Stimulated activated CD8-positive, alpha-beta memory T cell treated with anti-CD3 and anti-CD28 coated beads, Interleukin-7, amount 100 ng/mL, for 48 hours (primary cell): ENCODE data around the gene IMMP2L.

Experiments used
- DNase-seq, 2 donors: peaks; one replicate each; pipeline ENCODE4 v3.0.0-alpha.2; 2020; ENCODE audit warnings: low read depth in 1 of 2; ENCODE audit errors: extremely low read depth in 1 of 2

The IMMP2L gene

DNA sequence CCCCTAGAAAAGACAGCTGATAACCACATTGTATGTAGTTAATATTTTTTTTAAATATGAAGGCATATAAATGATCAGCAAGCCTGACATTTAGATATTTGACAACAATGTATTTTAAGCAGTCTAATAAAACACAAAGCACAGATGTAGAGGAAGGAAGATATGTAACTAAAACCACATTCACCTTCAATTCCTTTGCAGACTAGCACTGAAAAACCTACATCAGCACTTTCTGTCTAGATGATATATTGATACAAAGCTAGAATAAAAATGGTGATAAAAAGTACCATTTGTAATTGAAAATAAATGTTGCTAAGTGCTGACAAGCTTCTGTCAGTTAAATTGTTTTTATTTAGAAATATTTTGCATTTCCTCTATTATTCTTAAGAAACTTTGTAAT lies 153.6 kb downstream of the IMMP2L start:
- DNase-seq: no peak

DNA sequence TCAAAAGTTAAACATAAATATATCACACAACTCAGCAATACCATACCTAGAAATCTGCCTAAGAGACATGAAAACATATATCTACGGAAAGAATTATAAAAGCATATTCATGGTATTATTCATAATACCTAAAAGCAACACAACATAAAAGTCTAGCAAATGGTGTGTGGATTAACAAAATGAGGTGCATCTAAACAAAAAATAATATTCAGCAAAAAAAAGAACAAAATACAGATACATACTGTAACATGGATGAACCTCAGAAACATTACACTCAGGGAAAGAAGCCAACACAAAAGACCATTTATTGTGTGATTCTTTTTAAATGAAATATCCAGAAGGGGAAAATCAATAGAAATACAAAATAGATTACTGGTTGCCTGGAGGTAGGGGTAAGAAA lies 155.0 kb downstream of the IMMP2L start:
- DNase-seq: no peak

DNA sequence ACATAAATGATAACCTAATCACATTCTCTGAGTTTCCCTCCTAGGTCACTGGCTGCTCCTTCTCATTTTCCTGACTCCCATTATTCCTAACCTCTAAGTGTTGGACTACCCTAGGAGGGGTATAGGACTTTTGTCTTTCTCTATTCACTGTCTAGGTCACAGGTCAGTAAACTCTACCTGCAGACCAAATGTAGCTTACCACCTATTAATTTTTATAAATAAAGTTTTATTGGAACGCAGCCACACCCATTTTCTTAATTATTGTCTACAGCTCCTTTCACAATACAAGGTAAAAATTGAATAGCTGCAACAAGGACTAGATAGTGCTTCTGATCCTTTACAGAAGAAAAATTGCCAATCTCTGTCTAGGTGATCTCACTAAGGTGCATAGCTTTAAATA lies 156.7 kb downstream of the IMMP2L start:
- DNase-seq: no peak

DNA sequence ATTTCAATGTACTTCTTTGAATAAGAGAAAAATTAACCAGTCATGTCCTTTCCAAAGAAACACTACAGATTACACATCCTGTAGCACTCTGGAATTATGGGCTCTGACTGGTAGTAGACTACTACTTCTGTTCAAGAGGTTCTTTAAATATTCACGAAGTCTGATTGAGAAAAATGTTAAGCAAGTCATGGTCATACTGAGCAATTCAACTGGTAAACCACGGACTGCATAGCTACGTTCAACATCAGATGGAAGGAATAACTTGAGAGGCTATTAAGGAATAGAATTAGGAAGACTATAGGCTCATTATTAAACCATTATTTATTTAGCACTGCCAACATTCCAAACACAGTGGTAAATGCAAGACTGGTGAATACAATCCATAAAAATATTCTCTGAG lies 160.8 kb downstream of the IMMP2L start:
- no peak for DNase-seq

DNA sequence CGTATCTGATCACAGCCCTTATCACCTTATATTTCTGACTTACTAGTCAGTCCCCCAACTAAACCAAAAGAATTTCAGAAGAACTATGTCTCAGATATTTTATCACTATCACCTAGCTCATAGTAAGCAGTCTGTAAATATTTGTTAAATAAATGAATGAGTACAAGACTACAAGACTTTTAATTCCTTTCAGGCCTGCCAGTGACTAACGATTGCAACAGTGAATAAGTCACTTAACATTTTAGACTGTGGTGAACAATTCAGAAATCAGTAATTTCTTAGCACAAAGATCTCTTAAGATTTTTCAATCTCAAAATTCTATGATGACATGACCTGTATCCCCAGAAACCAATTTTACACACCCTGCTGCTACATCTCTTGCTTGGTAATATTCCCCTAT lies 162.2 kb downstream of the IMMP2L start:
- no peak for DNase-seq

DNA sequence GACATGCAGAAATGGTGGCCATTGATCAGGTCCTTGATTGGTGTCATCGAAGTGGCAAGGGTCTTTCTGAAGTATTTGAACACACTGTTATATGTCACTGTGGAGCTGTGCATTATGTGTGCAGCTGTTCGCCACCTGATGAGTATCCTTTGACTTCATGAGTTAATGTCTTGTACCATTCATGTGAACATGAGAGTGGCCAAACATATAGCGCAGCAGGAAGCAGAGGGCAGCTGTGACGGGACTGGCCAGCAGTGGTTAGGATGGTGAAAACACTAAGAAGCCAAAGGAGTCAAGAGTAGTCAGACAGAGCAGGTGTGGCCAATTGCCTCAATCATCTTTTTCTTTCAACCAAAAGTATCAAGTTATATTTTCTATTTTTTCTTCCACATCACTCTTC lies 167.4 kb downstream of the IMMP2L start:
- DNase-seq: no peak

DNA sequence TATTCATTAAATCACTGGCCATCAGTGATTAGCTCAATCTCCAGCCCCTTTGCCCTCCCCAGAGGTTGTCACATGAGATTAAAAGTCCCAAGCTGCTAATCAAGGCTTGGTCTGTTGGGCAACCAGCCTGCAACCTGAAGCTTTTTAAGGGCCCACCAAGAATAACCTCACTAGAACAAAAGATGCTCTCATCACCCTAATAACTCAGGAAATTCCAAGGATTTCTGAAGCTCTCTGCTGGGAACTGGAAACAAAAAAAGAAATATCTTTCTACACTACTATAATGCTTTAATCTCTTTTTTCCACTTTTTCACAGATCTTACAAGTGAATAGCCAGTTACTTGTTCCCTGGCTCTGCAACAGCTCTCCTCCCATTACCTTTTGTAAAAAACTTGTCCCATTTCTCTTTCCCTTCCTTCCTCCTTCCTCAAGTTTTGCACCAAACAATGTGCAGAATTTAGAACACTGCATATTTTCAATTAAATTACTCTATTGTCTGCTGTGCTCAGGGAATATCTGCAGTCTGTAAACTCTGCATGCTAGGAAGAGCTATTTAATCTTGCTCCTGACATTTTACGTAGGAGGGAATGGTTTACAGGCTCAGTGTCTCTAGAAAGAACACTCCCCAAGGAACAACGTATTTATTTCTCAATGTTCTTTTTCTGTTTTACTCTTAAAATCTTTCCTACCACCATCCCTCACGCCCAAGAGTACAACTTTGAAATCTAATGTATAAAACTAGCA lies 169.1 kb downstream of the IMMP2L start:
- DNase-seq: no peak

DNA sequence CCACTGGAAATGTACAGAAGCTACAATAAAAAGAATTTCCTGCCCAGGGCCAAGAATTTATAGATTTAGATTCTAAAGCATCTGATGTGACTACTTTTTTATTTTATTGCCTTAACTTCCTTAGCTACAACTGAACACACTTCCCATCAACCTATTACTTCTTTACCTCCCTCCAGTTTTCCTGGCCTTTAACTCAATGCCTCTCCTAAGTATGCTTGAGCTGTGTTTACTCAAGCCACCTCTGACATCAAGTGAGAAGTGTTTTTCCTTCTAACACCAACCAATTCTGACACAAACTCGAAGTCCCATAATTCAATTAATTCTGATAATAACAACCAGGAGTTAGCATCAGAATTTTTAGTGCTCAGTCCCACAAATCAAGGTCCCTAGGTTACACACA lies 170.0 kb downstream of the IMMP2L start:
- no peak for DNase-seq

DNA sequence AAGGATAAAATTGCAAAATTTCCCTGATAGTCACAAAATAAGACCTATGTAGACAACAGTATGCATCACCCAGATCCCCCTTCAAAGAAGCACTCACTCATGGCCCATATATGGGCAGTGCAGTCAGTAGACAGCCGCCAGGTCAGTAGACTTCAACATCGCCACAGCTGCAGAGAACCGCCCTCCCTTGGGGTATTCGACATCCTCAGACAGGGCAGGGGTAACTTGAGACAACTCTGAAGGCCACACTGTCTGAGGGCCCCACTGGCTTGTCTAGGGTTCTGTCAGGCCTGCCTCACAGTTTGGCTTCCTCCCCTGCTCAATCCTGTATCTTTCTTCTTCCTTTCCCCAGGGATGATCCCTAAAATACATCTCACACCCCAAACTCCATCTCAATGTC lies 172.3 kb downstream of the IMMP2L start:
- DNase-seq: no peak

DNA sequence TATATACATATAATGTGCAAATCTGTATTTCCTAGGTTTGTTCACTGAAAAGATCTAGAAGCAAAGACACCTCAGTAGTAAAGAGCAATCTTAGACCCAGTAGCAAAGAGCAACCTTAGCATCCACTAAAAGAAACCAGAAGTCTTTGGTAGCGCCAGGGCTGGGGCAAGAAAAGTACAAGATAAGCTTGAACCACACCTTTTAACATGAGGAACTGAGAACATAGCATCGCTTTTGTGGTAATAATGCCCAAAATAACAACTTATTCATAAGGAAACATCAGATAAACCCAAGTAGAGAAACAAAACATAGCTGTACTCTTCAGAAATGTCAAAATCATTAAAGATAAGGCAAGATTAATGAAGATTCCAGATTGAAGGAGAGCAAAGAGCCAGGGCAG lies 173.4 kb downstream of the IMMP2L start:
- DNase-seq: no peak

DNA sequence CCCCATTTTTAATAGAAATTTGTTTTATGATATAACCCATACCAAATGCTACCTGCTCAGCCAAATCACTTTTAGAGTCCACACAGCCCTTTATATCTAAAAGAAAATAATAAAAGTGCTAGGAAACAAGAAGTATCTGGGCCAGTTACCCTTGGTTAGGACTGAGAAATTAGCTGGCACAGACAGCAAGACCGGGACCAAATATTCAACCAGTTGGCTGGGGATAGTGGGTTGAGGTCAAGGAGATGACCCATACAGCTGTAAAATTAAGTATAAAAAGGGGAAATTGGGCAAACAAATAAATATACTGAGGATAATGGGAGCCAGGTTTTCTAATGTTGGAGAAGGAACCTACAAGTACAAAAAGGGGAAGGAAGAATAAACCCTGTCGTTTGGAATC lies 174.3 kb downstream of the IMMP2L start:
- DNase-seq: no peak

DNA sequence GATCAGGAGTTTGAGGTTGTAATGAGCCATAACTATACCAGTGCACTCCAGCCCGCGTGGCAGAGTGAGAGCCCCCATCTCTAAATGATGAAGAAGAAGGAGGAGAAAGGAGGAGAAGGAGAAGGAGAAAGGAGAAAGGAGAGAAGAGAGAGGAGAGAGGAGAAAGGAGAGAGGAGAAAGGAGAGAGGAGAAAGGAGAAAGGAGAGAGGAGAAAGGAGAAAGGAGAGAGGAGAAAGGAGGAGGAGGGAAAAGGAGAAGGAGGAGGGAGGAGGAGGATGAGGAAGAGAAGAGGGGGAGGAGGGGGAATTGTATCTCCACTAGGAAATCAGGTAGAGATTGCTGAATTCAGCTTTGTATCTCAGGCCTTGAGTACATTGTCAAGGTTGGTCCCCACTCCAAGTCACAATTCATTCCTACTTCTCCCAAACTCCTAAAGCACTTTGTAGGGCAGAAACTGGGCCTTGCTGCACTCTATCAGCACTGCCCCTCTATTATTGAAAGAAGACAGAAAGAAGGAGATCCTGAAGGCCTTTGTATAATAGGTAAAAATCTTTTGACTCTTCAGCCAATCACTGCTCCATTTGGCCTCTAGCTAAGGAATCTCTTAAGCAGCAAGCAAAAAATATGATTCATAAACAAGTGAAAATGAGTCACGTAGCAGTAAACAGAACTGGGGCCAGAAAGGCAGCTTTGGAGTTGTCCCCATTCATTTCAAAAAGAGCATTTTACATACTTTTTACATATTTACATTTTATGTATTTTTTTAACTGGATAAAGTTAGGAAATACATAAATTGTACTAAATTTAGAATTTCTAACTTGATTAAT lies 178.0 kb downstream of the IMMP2L start:
- no peak for DNase-seq

DNA sequence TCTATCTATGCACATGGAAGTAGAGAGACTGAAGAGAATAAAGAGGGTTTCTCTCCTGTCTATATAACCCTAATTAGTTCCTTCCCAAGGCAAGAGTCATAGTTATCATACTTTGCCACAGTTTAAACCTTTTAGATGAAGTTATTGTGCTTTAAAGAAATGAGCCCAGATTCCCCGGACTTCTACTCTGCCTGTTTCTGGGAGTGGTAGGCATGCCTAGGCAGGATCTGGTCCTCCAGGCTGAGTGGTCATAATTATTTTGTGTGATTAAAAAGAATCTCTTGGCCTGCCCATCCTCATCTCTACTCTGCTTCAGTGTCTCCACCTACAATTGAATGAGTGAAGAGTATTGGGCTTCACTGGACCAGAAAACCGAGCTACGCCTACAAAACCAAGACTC lies 179.2 kb downstream of the IMMP2L start:
- DNase-seq: no peak

DNA sequence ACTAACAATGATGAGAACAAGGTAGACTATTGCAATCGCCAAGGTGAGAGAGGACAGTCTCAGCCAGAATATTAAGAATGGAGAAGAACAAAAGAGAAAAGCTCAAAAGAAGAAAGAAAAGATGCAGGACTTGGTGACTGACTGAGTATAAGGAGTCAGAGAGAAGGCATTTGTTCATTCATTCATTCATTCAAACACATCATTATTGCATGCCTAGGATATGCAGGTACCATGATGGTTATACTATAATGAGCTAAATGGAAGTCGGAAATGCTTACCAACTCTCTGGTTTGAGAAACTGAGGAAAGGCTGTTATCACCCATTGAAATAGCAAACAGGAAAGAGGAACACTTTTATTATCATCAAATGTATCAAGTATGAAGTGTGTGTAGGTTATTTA lies 180.7 kb downstream of the IMMP2L start:
- DNase-seq: no peak

DNA sequence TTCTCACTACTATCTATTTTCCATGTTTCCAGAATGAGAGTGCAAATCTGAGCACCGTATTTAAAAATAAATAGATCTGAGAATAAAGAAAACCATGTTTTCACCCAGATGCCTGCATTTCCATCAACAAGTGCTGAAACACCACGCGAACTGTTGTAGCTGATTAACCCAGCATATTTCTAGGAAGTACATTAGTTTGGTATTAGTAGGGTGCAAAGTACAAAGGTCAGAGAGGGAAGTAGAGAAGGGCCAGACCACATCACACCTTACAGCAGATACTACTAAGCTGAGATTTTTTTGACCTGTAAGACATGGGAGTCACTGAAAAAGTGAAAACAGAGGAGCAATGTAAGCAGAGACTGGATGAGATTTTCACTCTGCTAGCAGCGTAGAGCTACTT lies 181.3 kb downstream of the IMMP2L start:
- no peak for DNase-seq

DNA sequence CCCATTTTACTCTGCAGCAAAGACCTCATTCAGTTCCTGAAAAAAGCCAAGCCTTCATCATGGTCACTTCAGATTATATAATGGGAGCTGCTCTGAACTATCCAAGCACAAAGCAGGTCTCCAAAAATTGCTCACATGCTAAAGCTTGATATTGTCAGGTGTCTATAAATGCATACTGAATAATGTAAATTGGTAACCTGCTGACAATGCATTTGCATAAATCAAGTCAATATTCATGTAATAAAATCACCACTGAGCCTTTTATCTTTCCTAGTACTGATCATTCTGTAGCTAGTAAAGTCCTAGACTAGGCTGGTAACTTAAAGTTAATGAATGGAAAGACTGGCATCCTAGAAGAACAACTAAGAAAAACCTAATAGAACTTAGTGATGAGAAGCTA lies 188.3 kb downstream of the IMMP2L start:
- no peak for DNase-seq

DNA sequence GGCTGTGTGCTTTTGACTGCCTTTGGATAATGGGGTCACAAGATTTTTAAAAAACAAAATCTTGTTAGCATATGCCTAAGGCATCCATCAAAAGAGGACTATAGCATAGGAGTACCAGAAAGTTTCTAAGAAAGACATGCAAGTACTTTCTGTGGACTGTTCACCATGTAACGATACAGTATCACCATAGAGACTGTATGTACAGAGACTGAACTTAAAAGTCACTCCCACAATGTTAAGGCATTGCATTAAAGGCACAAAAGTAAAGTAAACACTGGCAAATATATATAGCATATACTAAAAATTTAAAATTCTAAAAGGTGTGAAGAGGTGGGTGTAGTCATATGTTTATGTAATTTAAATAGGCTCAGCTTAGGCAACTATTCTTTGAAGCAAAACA lies 190.9 kb downstream of the IMMP2L start:
- DNase-seq: no peak

DNA sequence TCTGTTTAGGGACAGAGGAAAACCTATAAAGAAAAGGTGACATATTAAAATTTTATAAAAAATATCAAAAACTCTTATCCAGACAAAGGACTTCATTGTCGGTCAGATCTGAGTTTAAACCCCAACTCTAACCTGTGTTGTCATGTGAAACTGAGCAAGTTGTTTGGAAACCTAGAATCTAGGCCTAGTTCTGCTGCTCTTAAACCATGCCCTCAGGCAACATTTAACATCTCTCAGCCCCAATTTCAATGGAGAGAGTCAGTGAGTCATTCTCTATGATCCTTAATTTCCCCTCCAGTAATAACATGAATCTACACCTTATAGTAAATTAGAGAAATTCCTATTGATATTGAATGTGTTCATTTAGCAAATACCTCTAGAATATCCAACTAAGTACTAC lies 192.3 kb downstream of the IMMP2L start:
- DNase-seq: no peak

DNA sequence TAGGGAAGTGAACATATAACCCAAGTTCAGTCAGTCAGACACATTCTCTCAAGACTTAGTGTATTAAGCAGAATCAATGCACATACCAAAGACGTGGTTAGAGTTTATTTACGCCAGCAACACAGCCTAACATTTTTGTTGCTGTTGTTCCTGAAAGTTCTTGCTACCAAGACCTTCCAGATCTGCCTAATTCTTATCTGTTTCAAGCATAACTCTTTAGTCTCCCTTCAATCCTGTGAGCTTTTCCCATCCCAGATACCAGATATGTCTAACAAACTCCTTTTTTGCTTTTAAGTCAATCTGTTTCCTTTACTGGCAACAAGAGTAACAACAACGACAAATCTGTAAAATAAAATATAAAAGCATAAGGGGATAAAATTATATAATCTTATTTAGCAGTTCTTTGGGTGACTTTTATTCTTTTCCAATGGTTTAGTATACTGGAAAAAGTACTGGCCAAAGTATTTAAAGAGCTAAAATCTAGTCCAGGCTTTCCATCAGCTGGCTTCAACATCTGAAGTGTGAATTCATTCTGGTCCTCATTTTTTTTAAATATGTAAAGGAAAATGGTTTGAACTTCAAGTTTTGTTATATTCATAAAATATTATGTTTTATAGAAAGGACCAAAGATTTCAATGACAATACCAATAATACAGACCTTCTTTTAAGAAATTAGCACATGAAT lies 193.8 kb downstream of the IMMP2L start:
- DNase-seq: no peak

DNA sequence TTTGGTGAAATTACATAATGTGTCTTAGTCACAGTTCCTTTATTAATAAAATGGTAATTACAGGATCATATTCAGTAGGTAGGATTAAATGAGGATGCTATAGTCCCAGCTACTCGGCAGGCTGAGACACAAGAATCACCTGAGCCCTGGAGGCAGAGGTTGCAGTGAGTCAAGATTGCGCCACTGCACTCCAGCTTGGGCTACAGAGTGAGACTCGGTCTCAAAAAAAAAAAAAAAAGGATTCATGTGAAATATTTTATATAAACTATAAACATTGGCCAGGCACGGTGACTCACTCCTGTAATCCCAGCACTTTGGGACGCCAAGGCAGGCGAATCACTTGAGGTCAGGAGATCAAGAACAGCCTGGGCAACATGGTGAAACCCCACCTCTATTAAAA lies 197.9 kb downstream of the IMMP2L start:
- DNase-seq: no peak

DNA sequence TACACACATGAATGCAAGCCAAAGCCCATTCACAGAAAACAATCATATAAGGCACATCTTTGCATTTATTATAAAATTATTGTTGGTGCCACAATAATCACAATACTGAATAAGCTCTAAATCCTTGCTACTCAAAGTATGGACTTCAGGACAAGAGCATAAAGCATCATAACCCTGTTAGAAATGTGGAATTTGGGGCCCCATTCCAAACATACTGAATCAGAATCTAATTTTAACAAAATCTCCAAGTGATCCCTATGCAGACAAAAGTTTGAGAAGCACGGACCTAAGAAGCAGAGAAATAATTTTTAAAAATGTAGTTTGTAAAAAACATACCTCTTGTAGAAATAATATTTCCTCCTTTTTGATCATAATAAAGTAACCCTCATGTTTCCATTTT lies 199.2 kb downstream of the IMMP2L start:
- DNase-seq: no peak

DNA sequence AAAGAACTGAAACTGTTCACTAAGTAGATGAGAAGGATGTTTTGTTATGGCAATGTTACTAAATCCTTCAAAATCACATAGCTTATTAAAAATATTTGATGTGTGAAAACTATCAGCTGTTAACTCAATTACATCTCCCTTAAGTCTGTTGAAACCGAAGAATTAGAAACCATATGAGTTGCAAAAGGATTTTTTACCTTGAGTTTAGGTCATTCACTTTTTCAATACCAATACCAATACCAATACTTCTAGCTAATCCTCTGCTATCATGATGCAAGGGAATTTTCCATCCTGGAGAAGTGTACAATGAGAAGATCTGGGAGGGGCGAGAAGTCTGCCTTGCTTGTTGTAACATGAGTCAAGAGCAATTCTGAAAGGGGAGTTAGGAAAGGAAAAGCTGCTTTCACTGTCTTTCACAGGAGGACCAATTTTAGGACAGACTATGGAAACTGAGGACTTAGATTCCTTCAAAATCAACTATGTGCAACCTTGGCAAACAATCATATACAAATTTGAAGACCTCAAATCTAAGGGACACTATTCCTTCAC lies 199.7 kb downstream of the IMMP2L start:
- DNase-seq: no peak
